GM18505 (cell line): ENCODE data around the gene EFEMP1.

Source experiments
- ATAC-seq: cut with Tn5 transposase; IDR thresholded peaks from one replicate; pipeline ENCODE4 v1.9.1; 2021; ENCODE audit not compliant: unreplicated experiment
- POLR2A ChIP-seq: IDR thresholded peaks from 4 replicates; pipeline ENCODE4 v1.6.1; 2011; ENCODE audit warnings: borderline replicate concordance; ENCODE audit not compliant: insufficient read depth, insufficient read length; ENCODE audit errors: extremely low read depth

Gene EFEMP1

DNA sequence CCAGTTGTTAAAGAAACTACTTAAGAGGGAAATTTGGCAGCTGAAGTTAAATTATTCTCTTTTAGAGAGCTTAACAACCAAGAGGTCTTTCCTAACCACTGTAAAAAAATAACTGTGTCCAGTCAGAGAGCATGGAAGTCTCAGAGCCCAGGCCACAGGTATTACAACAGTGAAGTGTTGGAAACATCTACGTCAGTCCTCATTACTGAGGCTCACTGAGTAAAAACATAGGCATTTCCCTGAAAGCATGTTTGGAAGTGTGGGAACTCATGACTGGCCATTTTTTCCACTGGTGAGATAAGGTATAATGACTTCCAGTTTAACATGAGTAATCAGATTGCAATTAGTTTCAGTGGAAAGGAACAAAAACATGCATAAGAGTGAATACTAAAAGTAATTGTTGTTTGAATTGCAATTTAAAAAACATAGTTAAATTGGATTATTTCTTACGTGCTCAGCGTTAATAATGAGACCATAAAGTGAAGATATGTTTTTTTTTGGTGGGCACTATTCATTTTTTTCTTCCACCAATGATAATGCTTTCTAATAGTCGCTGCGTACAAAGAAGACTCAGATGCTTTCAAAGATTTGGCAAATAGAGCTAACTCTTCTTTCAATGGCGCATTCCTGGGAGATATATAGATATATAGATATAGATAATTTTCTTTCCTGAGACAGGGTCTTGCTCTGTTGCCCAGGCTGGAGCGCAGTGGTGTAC, 60.8 kb downstream of the EFEMP1 start:
- no peak for ATAC-seq
- TF ChIP-seq POLR2A = no peak

GRCh38 chr2:55862246-55862645, 61.3 kb downstream of the EFEMP1 start:
- no peak for ATAC-seq
- TF ChIP-seq POLR2A = no peak

GRCh38 chr2:55861733-55862132, 61.8 kb downstream of the EFEMP1 start:
- TF ChIP-seq POLR2A = no peak
- no peak for ATAC-seq

DNA sequence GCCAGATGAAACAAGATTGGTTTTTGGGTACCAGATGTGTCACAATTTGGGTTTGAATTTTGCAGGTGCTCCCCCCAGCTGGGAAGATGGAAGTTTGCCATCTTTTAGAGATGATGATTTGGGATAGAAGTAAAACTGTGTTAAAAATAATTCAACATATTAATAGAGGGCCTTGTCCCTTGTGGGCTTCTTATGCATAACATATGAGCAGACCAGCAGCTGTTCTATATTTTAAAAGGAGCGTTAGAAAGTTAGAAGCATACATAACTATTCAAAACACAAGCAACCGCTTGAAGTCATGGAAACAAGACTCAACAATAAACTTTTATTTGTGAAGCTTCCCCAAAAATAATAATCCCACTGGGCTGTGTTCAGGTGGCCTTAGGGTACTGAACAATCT, 62.8 kb downstream of the EFEMP1 start:
- TF ChIP-seq POLR2A = no peak
- no peak for ATAC-seq

GRCh38 chr2:55859875-55860274, 63.7 kb downstream of the EFEMP1 start:
- no peak for TF ChIP-seq POLR2A
- no peak for ATAC-seq

DNA sequence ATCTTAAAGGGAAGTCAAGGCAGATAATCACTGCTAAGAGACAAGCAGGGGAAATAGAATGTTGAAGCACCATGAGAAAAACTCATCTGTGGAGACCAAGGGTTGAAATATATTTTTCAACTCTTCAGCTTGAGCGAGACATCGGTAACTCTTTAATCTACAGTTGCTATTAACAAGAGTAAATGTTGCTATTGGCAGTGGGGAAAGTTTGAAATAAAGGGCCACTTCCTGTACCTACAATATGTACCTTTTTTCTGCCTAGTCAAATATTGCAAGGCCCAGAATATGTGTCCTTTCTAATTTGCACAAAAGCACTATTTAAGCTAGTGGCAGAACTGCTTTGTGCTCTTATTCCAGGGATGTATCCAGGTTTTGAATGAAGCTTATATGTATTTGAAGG, 65.8 kb downstream of the EFEMP1 start:
- TF ChIP-seq POLR2A = no peak
- ATAC-seq = no peak

- ATAC-seq = no peak
- TF ChIP-seq POLR2A = no peak
Observed at GRCh38 chr2:55856936-55857335, 66.6 kb downstream of the EFEMP1 start.

DNA sequence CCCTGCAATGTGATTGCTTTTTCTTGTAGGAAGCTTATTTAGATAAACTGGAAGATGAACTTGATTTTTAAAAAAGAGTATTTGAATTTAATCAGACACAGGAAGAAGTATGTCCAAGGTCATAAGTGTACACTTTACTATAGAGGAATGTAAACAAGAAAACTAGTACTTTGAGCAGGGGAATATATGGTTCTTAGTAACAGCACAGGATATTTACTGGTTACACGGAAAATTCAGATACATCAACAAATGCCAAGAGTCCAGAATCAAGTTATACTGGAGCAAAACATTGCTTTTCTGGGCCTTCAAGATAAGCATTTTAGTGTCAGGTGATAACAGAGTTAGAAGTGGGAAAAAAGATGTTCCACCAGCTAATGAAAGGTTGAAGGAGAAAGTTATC, 75.5 kb downstream of the EFEMP1 start:
- no peak for TF ChIP-seq POLR2A
- ATAC-seq = no peak

DNA sequence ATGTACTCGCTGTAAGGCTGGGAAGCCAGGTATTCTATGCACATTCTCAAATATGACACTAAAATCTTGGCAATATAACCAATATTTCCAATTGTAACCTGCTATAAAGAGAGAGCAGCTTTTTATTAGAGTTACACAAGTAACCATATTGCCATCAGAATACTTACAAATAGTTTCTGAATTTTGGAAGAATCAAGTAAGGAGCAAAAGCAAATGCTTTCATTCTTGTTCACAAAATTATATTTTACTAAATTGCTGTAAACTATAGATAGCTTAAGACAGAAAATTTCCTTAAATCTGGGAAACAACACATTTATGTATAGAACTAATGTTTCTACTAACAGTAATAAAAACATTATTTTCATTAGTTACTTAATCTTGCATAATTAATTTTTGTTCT, 77.2 kb downstream of the EFEMP1 start:
- ATAC-seq = no peak
- TF ChIP-seq POLR2A = no peak

DNA sequence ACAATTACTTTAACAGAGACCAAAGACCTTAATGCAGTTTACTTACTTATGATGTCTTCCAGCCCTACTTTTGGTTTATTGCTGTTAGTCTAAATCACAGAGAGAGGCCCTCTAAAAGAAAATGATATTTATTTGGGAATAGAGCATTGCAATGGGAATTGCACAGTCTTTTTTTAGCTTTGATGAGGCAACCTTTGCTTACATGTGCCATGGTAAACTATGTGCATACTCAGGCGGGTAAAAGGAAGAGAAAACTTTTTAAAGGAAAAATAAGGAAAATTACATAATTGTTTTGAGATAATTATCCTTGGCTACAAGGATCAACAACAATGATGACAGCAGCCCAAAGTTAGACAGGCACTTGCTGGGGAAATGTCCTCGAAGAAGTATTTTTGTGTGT, 78.6 kb downstream of the EFEMP1 start:
- no peak for TF ChIP-seq POLR2A

DNA sequence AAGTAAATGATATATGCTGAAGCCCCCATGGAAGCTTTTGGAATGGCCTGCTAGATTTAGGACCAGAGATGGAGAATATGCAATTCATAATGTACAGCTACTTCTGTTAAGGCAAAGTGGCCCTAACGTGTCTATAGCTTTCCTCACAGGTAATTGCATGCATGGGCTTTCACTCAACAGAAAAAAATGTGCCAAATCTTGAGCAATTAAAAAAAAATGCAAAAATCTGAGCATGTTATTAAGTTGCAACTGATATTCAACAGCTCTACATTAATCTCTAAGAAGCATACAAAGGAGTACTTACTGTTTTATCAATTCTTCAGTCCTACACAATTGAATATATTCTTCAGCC, 79.6 kb downstream of the EFEMP1 start:
- no peak for ATAC-seq
- TF ChIP-seq POLR2A = no peak

More for the DNA sequence above, 78.6 kb downstream of the EFEMP1 start:
- no peak for ATAC-seq

- no peak for TF ChIP-seq POLR2A
- no peak for ATAC-seq
Observed at GRCh38 chr2:55843096-55843993, 80.2 kb downstream of the EFEMP1 start.

- TF ChIP-seq POLR2A = no peak
- no peak for ATAC-seq
Observed at GRCh38 chr2:55842046-55842445, 81.5 kb downstream of the EFEMP1 start.

GRCh38 chr2:55840460-55840859, 83.1 kb downstream of the EFEMP1 start:
- no peak for TF ChIP-seq POLR2A
- no peak for ATAC-seq
